SU-DHL-6 (cell line): ENCODE data around the gene TSPAN18.

ENCODE experiments used
- CTCF ChIP-seq: fragments of 200-600 bp; sonication (generic); IDR thresholded peaks from one replicate; pipeline ENCODE4 v1.5.1; 2017; ENCODE audit warnings: antibody characterized with exemption, mild to moderate bottlenecking, low read length, moderate library complexity; ENCODE audit not compliant: insufficient read depth, poor library complexity, severe bottlenecking
- EZH2phosphoT487 ChIP-seq: fragments of 200-600 bp; sonication (generic), shearing (Covaris generic); conservative IDR thresholded peaks from 2 replicates; pipeline ENCODE4 v1.6.1; 2018; ENCODE audit warnings: mild to moderate bottlenecking, antibody characterized with exemption, low read length, moderate library complexity, mixed read lengths

- TF ChIP-seq CTCF = peak; percentile 76
- TF ChIP-seq EZH2phosphoT487 = no peak
These were observed 48.7 kb downstream of the TSPAN18 start for GRCh38 chr11:44775366-44775984.
